Prostate gland (tissue), 2 donors: Measurements from ENCODE around the gene SUN2. TPM values are rescaled to one million over a fixed set of nuclear protein-coding genes. Genes with fewer than 3 reads are reported as not detected.

Experiments
- DNase-seq: peaks from one replicate; pipeline ENCODE4 v3.0.0-alpha.2; 2019; ENCODE audit warnings: low spot score
- H3K27ac ChIP-seq, 2 donors: fragments of 200-600 bp; sonication (generic); 2 replicates each; pipeline ENCODE4 v1.5.1; 2017 to 2019
- H3K27me3 ChIP-seq: fragments of 200-600 bp; sonication (generic); replicated peaks from 2 replicates; pipeline ENCODE4 v1.5.1; 2019; ENCODE audit not compliant: insufficient read depth
- H3K36me3 ChIP-seq, 2 donors: fragments of 200-600 bp; sonication (generic); 1 replicate in 1 of 2; 2 replicates in 1 of 2; pipeline versions ENCODE4 v1.5.1 to v1.8.1; 2017 to 2019
- H3K4me1 ChIP-seq: fragments of 200-600 bp; sonication (generic); replicated peaks from 2 replicates; pipeline ENCODE4 v1.5.1; 2019
- H3K4me3 ChIP-seq, 2 donors: fragments of 200-600 bp; sonication (generic); 2 replicates each; pipeline ENCODE4 v1.5.1; 2017 to 2019
- H3K9me3 ChIP-seq: fragments of 200-600 bp; sonication (generic); 2 replicates; pipeline ENCODE4 v1.5.1; 2017
- POLR2A ChIP-seq: fragments of 450-650 bp; IDR thresholded peaks from one replicate; pipeline ENCODE4 v1.6.1; 2016; ENCODE audit warnings: antibody characterized with exemption, mild to moderate bottlenecking
- POLR2AphosphoS5 ChIP-seq: sonication (generic); formaldehyde crosslinking; IDR thresholded peaks from one replicate; pipeline ENCODE4 v1.6.1; 2017; ENCODE audit warnings: antibody characterized with exemption
- WGBS: methylation state at CpG from one replicate; pipeline ENCODE4 v1.1.5; 2018; 5-methylcytosine and 5-hydroxymethylcytosine counted together
- intact Hi-C: fragments of 100-400 bp; cut with DNase I; formaldehyde crosslinking; loops from one replicate; pipeline ENCODE4 v1.14.2; 2022
- total RNA-seq, 2 donors: library from RNA; depleted of rRNA; stranded (reverse); fragments of >200 nt; gene quantifications; one replicate each; pipeline ENCODE4 v1.1.0, GENCODE V29; 2016
- TF ChIP-seq, protein P1 (sequence below), 4 experiments: fragments of 200-600 bp in 2 of 4; fragments of 450-650 bp in 2 of 4; sonication (generic) in 2 of 4; IDR thresholded peaks; 1 replicate in 3 of 4; 2 replicates in 1 of 4; pipeline ENCODE4 v1.5.1; 2016 to 2019; ENCODE audit warnings: antibody characterized with exemption in 4 of 4, mild to moderate bottlenecking in 2 of 4, moderate library complexity in 2 of 4

Gene SUN2
- total RNA-seq, 2 donors from 2014 or later: 401 to 445 TPM

DNA sequence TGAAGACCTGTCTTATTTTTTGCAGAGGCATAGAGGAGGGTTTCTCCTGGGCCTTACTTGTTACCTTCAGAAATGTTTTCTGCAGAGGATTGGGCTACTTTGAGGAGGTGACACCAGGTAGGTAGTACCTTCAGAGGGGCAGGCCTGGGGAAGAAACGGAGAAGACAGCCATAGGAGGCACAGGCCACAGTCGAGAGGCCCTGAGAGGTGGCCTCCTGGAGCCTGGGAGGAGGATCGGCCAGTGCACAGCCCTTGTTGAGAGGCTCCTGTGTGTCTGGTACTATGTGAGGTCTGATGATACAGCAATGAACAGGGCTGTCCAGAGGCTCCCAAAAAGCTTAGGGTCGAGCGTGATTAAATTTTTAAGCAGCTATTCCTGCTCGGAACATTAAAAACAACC is 38.6 kb downstream of the SUN2 start:
- Histone ChIP-seq H3K36me3 (peaks cover 0 to 12% of the 10 kb centered on the region in 2 donors), H3K9me3 (no peaks in the 10 kb centered on the region), H3K27ac (no peak overlapping the region), H3K4me3 (no peak overlapping the region), H3K4me1 (no peaks in the 10 kb centered on the region), H3K27me3 (no peaks in the 10 kb centered on the region)
- no peak for DNase-seq
- 94% methylated on average over 6 of the region's 6 CpGs for WGBS
- intact Hi-C loops: no loop called here
- TF ChIP-seq, protein P1, sequence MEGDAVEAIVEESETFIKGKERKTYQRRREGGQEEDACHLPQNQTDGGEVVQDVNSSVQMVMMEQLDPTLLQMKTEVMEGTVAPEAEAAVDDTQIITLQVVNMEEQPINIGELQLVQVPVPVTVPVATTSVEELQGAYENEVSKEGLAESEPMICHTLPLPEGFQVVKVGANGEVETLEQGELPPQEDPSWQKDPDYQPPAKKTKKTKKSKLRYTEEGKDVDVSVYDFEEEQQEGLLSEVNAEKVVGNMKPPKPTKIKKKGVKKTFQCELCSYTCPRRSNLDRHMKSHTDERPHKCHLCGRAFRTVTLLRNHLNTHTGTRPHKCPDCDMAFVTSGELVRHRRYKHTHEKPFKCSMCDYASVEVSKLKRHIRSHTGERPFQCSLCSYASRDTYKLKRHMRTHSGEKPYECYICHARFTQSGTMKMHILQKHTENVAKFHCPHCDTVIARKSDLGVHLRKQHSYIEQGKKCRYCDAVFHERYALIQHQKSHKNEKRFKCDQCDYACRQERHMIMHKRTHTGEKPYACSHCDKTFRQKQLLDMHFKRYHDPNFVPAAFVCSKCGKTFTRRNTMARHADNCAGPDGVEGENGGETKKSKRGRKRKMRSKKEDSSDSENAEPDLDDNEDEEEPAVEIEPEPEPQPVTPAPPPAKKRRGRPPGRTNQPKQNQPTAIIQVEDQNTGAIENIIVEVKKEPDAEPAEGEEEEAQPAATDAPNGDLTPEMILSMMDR (IDR thresholded peaks at IDR 0.05): no peak
- no peak for TF ChIP-seq POLR2AphosphoS5
- no peak for TF ChIP-seq POLR2A

DNA sequence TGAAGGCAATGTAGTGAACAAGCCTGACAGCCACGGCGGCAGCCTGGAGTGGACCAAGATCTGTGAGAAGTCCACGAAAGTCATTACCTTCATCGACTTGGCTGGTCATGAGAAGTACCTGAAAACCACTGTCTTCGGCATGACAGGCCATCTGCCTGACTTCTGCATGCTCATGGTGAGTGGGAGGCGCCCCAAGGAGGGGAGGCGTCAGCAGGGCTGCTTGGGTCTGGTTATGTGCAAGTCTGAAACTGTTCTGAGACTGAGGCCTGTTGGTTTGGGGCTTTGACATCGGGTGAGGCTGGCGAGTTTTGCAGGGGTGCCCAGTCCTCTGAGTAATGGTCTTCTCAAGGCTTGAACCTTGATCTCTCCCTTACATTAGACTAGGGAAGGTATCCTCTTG is 39.0 kb downstream of the SUN2 start:
- no peaks in the 10 kb centered on the region for H3K27me3 ChIP-seq
- 88% methylated on average over 9 of the region's 9 CpGs for WGBS
- peaks cover 0 to 12% of the 10 kb centered on the region in 2 donors for H3K36me3 ChIP-seq
- H3K4me1 ChIP-seq: no peaks in the 10 kb centered on the region
- no peaks in the 10 kb centered on the region for H3K9me3 ChIP-seq
- no peak for DNase-seq
- no peak overlapping the region for H3K27ac ChIP-seq
- intact Hi-C loops: no loop called here
- H3K4me3 ChIP-seq: no peak overlapping the region
- TF ChIP-seq, protein P1 (IDR thresholded peaks at IDR 0.05): no peak
- TF ChIP-seq POLR2AphosphoS5 (no peak), POLR2A (no peak)

DNA sequence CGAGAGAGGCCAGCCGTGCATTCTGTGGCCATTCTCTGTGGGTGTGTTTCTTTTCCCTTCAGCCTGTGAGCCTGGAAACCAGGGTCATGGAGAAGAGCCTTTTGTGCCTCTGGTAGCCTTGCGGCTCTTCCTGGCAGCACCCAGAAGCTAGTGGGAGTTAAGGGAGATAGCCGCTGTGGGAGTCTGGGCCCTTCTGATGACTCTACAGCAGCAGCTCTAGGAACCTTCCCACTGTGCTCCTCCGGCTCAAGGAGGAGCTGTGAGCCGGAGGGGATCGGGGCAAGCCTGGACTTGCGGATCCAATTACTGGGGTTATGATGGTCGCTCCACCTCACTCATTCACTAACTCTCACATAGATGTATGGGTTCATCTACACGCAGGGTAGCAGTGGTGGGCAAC is 39.5 kb downstream of the SUN2 start:
- no peaks in the 10 kb centered on the region for H3K4me1 ChIP-seq
- 80% methylated on average over 10 of the region's 10 CpGs for WGBS
- no peaks in the 10 kb centered on the region for H3K9me3 ChIP-seq
- no peak for DNase-seq
- TF ChIP-seq POLR2A (no peak), POLR2AphosphoS5 (no peak)
- TF ChIP-seq, protein P1 (IDR thresholded peaks at IDR 0.05): no peak
- H3K36me3 ChIP-seq: peaks cover 0 to 12% of the 10 kb centered on the region in 2 donors
- no peak overlapping the region for H3K27ac ChIP-seq
- intact Hi-C loops: no loop called here
- no peaks in the 10 kb centered on the region for H3K27me3 ChIP-seq
- no peak overlapping the region for H3K4me3 ChIP-seq

DNA sequence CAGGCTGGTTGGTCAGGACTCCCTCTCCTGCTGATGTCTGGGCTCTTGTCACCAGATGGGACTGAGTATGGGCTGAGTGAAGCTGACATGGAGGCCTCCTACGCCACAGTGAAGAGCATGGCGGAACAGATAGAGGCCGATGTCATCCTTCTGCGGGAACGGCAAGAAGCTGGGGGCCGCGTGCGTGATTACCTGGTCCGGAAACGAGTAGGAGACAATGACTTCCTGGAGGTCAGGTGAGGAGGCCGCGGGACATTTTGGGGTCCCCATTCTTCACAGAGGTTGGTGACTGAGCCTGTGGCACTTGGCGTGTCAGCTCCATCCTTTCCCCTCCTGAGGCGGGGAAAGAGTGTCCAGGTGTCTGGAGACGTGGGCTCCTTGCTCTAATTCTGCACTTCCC is 39.9 kb downstream of the SUN2 start:
- peaks cover 0 to 12% of the 10 kb centered on the region in 2 donors for H3K36me3 ChIP-seq
- DNase-seq: no peak
- no peaks in the 10 kb centered on the region for H3K4me1 ChIP-seq
- WGBS: 94% methylated on average over 15 of the region's 15 CpGs
- intact Hi-C loops: no loop called here
- TF ChIP-seq, protein P1 (IDR thresholded peaks at IDR 0.05): no peak
- TF ChIP-seq POLR2A: no peak
- no peak for TF ChIP-seq POLR2AphosphoS5
- no peaks in the 10 kb centered on the region for H3K27me3 ChIP-seq
- no peaks in the 10 kb centered on the region for H3K9me3 ChIP-seq
- no peak overlapping the region for H3K4me3 ChIP-seq
- H3K27ac ChIP-seq: no peak overlapping the region

DNA sequence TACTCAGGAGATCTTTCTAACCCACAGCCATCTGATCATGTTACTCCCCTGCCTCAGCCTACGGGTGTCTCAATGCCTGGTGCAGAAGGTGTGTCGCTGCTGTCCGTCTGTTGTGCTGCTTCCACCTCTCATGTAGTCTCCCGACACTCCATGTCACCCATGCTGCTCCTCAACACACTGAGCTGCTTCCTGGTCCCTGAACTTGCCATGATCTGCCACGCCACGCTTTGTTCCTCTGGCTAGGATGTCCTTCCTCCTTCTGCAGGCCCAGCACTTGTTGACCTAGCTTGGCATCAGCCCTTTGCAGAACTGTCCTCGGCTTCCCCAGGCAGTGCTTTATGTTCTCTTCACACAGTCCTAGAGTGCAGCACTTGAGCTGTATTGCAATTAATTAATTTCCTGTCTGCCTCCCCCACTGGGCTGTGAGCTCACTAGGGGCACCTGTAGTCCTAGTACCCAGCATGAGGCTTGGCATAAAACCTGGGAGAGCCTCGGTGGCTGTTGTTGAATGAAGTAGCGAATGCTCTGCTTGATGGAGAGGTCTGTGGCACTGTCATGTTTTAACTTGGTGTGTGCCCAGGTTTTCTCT is 40.5 kb downstream of the SUN2 start:
- Histone ChIP-seq H3K4me1 (no peaks in the 10 kb centered on the region), H3K36me3 (peaks cover 0 to 12% of the 10 kb centered on the region in 2 donors), H3K4me3 (no peak overlapping the region), H3K9me3 (no peaks in the 10 kb centered on the region), H3K27me3 (no peaks in the 10 kb centered on the region), H3K27ac (no peak overlapping the region)
- intact Hi-C loops: no loop called here
- TF ChIP-seq POLR2A (no peak), POLR2AphosphoS5 (no peak)
- TF ChIP-seq, protein P1 (IDR thresholded peaks at IDR 0.05): no peak
- no peak for DNase-seq
- WGBS: 85% methylated on average over 9 of the region's 9 CpGs
